ENCODE results near the gene SRSF3. TPM values are rescaled to one million over a fixed set of nuclear protein-coding genes. Genes with fewer than 3 reads are reported as not detected.

Gene SRSF3
- total RNA-seq = 284 and 306 TPM in 2 replicates

DNA sequence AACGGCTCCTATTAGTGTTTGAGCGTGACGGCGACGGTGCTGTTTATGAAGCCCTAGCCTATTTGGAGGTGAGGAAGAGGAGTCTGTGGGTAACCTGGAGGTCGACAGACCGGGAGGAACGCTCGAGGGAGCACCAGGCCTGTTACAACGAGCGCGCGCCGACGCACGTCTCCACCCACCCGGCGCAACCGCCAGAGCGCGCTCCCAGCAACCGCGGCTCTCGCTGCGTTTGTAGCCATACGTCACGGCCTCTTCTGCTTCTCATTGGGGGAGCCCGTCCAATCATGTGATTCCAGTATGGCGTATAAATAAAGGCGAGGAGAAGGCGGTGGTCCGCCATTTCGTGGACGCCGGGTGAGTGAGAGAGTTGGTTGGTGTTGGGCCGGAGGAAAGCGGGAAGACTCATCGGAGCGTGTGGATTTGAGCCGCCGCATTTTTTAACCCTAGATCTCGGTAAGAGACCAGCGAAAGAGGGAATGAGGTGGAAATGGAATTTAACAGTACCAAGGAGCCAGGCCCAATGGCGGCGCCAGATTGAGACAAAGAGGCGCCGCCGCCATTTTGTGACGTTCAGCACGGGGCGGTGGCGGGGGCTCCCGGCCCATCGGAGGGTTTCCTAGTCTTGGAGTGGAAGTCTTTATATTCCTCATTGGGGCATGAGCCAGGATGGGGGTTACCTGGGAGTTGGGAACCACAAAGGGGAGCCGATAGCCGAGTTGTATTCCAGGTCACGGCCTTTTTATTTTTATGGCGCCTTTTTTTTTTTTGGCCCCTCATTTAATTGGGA lies at the start of gene SRSF3:
Gene SRSF3 (plus strand): TSS at position 334 of the 787 bp plus-strand sequence. CDS start 2,401 bp downstream, outside the sequence.

DNA sequence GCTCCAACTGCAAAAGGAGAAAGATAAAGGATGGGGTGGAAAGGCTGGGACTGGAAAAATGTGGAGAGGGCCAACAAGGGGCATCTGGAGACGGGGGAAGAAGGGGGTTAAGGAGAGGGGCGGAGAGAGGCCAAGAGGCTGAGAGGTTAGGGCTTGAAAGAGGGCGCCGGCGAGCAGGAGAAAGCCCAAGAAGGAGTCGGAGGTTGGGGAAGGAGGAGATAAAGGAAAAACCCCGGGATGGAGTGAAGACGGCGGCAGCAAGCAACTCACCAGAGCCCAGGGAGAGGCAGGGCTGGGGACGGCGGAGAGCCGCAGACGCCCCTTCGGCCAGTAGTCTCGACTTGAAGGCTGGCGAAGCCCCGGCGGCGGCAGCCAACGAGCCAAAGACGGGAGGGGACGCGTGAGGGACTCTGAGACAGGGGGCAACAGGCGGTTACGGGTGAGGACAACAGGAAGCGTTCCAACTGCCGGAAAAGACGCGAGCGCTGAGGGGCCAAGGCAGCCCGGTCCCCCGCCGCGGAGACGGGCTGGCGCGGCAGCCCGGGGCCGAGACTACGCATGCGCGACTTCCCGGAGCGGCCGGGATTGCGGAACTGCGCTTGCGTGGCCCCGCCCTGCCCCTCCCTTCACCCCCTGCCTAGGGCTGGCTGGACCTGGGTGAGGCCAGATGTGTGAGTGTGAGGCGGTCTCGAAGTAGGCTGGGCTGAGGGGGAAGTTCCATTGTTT lies 47.1 kb upstream of the SRSF3 start, which contains the start of gene STK38:
Gene STK38 (minus strand): TSS at position 560 of the 726 bp plus-strand sequence. CDS start 7,277 bp downstream, outside the sequence.

Other genes starting within 250 kb of the SRSF3 start
- under 0.01 and 0.36 TPM in 2 replicates for gene ETV7, start 206.7 kb upstream of the SRSF3 start, total RNA-seq
- under 0.01 TPM in 1 of 2 replicates, not detected in the other for gene PXT1, start 151.5 kb upstream of the SRSF3 start, total RNA-seq
- 33.8 and 37.4 TPM in 2 replicates for gene KCTD20, start 151.4 kb upstream of the SRSF3 start, total RNA-seq
- 18.1 and 37.3 TPM in 2 replicates for gene STK38, start 46.9 kb upstream of the SRSF3 start, total RNA-seq
- gene CDKN1A, start 84.4 kb downstream of the SRSF3 start, total RNA-seq = 585 and 704 TPM in 2 replicates
- gene RAB44, start 103.5 kb downstream of the SRSF3 start, total RNA-seq = under 0.01 and 0.07 TPM in 2 replicates
- gene CPNE5, start 245.1 kb downstream of the SRSF3 start, total RNA-seq = under 0.01 TPM in 1 of 2 replicates, not detected in the other